HepG2 (cell line): ENCODE results near the gene RABGAP1. TPM values are rescaled to one million over a fixed set of nuclear protein-coding genes. Genes with fewer than 3 reads are reported as not detected.
A peak's percentile ranks its signal among the peaks of the same experiment; 100 is the strongest.

ENCODE experiments used
- CBX1 ChIP-seq: IDR thresholded peaks from one replicate; pipeline ENCODE4 v1.6.1; 2016; ENCODE audit warnings: antibody characterized with exemption, low read depth
- CSRNP1 ChIP-seq: sonication (generic); formaldehyde crosslinking; IDR thresholded peaks from 2 replicates; pipeline ENCODE4 v1.8.1; 2023; ENCODE audit warnings: mild to moderate bottlenecking, missing genetic modification reagents
- DDIT3 ChIP-seq: sonication (generic); formaldehyde crosslinking; IDR thresholded peaks from 2 replicates; pipeline ENCODE4 v1.4.0; 2020; ENCODE audit warnings: mild to moderate bottlenecking, missing genetic modification reagents
- DNMT1 ChIP-seq: sonication (generic); formaldehyde crosslinking; IDR thresholded peaks from 2 replicates; pipeline ENCODE4 v1.5.1; 2020; ENCODE audit warnings: mild to moderate bottlenecking, missing genetic modification reagents
- HNRNPUL1 ChIP-seq: fragments of 200-400 bp; formaldehyde crosslinking; IDR thresholded peaks from 2 replicates; pipeline ENCODE4 v1.6.1; 2017; ENCODE audit warnings: low read depth, mild to moderate bottlenecking, low read length, moderate library complexity
- HOXD1 ChIP-seq: sonication (generic); formaldehyde crosslinking; IDR thresholded peaks from 2 replicates; pipeline ENCODE4 v1.5.0; 2020; ENCODE audit warnings: missing genetic modification reagents
- IKZF4 ChIP-seq: sonication (generic); formaldehyde crosslinking; IDR thresholded peaks from 2 replicates; pipeline ENCODE4 v1.5.1; 2020; ENCODE audit warnings: borderline replicate concordance, mild to moderate bottlenecking, low read depth, missing genetic modification reagents; ENCODE audit errors: not compliant biosample characterization
- NR1H2 ChIP-seq: sonication (generic); formaldehyde crosslinking; IDR thresholded peaks from 2 replicates; pipeline ENCODE4 v1.8.1; 2022; ENCODE audit warnings: low read depth, missing genetic modification reagents, borderline replicate concordance
- TBP ChIP-seq: sonication (generic); formaldehyde crosslinking; IDR thresholded peaks from 2 replicates; pipeline ENCODE4 v1.5.0; 2020; ENCODE audit warnings: missing genetic modification reagents
- ZNF138 ChIP-seq: sonication (generic); formaldehyde crosslinking; IDR thresholded peaks from 2 replicates; pipeline ENCODE4 v1.5.0; 2020; ENCODE audit warnings: mild to moderate bottlenecking, low read depth, missing genetic modification reagents
- ZNF20 ChIP-seq: sonication (generic); formaldehyde crosslinking; IDR thresholded peaks from 2 replicates; pipeline ENCODE4 v1.4.0; 2020; ENCODE audit warnings: mild to moderate bottlenecking, moderate library complexity, missing genetic modification reagents
- ZNF207 ChIP-seq: fragments of 450-650 bp; IDR thresholded peaks from 2 replicates; pipeline ENCODE4 v1.6.1; 2016; ENCODE audit warnings: antibody characterized with exemption, borderline replicate concordance
- ZNF713 ChIP-seq: sonication (generic); formaldehyde crosslinking; IDR thresholded peaks from 2 replicates; pipeline ENCODE4 v1.4.0; 2020; ENCODE audit warnings: mild to moderate bottlenecking, missing genetic modification reagents
- polyA plus RNA-seq, 8 experiments: library from polyadenylated mRNA; depleted of rRNA in 3 of 8; stranded (reverse) in 7 of 8; unstranded in 1 of 8; fragments of >200 nt; fragmentation: Illumina TruSeq in 4 of 8; extraction: Trizol in 4 of 8; gene quantifications; 2 replicates each; pipeline versions ENCODE4 v1.2.1 to v1.2.3, GENCODE V29; 2011 to 2016; ENCODE audit warnings: low read depth in 4 of 8, missing spikeins in 1 of 8, mixed read lengths in 1 of 8; ENCODE audit not compliant: insufficient read depth in 1 of 8
- total RNA-seq, 5 experiments: library from RNA; depleted of rRNA; stranded (reverse); fragments of >200 nt; fragmentation: Illumina TruSeq; extraction: Trizol; gene quantifications; 2 replicates each; pipeline ENCODE4 v1.2.3, GENCODE V29; 2016; ENCODE audit warnings: low read depth in 1 of 5
- TF ChIP-seq, protein P1 (sequence below): sonication (generic); formaldehyde crosslinking; IDR thresholded peaks from 2 replicates; pipeline ENCODE4 v1.4.0; 2020; ENCODE audit warnings: missing genetic modification reagents, borderline replicate concordance
- TF ChIP-seq, protein P2 (sequence below): sonication (generic); formaldehyde crosslinking; IDR thresholded peaks from 2 replicates; pipeline ENCODE4 v1.5.0; 2020; ENCODE audit warnings: mild to moderate bottlenecking, missing genetic modification reagents
- TF ChIP-seq, protein P3 (sequence below): sonication (generic); formaldehyde crosslinking; conservative IDR thresholded peaks from 2 replicates; pipeline ENCODE4 v1.4.0; 2020; ENCODE audit warnings: missing genetic modification reagents

RABGAP1 gene
- total and polyA plus RNA-seq, 2 of the 13 experiments (the other 11 are each of a cell fraction or from before 2014, with no cell fraction given), result 19.1 to 19.3 TPM

DNA sequence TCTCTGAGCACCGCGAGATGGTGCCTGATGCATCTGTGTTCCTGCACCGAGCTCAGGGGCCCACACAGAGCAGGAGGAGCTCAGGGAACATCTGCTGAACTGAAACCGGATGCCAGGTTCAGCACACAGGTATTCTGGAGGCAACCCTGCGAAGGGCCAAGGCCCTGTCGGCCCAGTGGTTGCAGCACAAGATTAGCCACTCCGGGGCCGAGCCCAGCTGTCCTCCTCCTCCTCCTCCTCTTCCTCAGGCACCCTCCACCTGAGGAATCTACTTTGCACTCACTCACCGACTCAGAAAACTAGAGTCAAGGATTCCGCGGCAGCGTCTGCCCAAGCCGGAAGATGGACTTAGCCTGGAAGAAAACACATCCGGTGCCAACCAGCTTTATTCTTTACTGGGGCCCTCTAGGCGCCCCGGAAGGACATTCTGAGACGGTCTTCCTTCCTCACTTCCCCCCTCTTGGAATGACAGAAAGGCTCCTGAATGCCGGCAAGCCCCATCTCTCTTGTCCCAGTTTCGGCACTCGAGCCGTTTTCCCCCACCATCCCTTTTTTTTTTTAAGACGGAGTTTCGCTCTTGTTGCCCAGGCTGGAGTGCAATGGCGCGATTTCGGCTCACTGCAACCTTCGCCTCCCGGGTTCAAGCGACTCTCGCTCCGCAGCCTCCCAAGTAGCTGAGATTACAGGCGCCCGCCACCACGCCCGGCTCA, 27.7 kb upstream of the RABGAP1 start, which contains the start of gene ZBTB6 (continued):
- TF ChIP-seq, protein P1, sequence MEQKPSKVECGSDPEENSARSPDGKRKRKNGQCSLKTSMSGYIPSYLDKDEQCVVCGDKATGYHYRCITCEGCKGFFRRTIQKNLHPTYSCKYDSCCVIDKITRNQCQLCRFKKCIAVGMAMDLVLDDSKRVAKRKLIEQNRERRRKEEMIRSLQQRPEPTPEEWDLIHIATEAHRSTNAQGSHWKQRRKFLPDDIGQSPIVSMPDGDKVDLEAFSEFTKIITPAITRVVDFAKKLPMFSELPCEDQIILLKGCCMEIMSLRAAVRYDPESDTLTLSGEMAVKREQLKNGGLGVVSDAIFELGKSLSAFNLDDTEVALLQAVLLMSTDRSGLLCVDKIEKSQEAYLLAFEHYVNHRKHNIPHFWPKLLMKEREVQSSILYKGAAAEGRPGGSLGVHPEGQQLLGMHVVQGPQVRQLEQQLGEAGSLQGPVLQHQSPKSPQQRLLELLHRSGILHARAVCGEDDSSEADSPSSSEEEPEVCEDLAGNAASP, result 0 out of 2 replicates have a peak, but pooled peaks have one; percentile 13
- TF ChIP-seq IKZF4 (CRISPR knock-in tag) (no peak), ZNF138 (no peak), TBP (CRISPR knock-in tag) (no peak), NR1H2 (CRISPR knock-in tag) (no peak), HOXD1 (CRISPR knock-in tag) (no peak), DNMT1 (CRISPR knock-in tag) (no peak), ZNF713 (CRISPR knock-in tag) (no peak; the same call in 1 of the 2 replicates), ZNF207 (no peak), HNRNPUL1 (no peak), ZNF20 (CRISPR knock-in tag) (no peak), CSRNP1 (CRISPR knock-in tag) (no peak), DDIT3 (no peak), CBX1 (peak; percentile 23)
- TF ChIP-seq, protein P2, sequence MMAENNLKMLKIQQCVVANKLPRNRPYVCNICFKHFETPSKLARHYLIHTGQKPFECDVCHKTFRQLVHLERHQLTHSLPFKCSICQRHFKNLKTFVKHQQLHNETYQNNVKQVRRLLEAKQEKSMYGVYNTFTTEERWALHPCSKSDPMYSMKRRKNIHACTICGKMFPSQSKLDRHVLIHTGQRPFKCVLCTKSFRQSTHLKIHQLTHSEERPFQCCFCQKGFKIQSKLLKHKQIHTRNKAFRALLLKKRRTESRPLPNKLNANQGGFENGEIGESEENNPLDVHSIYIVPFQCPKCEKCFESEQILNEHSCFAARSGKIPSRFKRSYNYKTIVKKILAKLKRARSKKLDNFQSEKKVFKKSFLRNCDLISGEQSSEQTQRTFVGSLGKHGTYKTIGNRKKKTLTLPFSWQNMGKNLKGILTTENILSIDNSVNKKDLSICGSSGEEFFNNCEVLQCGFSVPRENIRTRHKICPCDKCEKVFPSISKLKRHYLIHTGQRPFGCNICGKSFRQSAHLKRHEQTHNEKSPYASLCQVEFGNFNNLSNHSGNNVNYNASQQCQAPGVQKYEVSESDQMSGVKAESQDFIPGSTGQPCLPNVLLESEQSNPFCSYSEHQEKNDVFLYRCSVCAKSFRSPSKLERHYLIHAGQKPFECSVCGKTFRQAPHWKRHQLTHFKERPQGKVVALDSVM (CRISPR knock-in tag), result no peak
- TF ChIP-seq, protein P3, sequence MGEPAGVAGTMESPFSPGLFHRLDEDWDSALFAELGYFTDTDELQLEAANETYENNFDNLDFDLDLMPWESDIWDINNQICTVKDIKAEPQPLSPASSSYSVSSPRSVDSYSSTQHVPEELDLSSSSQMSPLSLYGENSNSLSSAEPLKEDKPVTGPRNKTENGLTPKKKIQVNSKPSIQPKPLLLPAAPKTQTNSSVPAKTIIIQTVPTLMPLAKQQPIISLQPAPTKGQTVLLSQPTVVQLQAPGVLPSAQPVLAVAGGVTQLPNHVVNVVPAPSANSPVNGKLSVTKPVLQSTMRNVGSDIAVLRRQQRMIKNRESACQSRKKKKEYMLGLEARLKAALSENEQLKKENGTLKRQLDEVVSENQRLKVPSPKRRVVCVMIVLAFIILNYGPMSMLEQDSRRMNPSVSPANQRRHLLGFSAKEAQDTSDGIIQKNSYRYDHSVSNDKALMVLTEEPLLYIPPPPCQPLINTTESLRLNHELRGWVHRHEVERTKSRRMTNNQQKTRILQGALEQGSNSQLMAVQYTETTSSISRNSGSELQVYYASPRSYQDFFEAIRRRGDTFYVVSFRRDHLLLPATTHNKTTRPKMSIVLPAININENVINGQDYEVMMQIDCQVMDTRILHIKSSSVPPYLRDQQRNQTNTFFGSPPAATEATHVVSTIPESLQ (CRISPR knock-in tag), result no peak
